ENCODE data around the gene NTM. TPM values are rescaled to one million over a fixed set of nuclear protein-coding genes. Genes with fewer than 3 reads are reported as not detected.

NTM gene
- total and polyA plus RNA-seq, 2 of the 8 experiments (the other 6 are each of a cell fraction or from before 2014, with no cell fraction given), result 13.4 to 20.0 TPM

- TF ChIP-seq, protein P1, sequence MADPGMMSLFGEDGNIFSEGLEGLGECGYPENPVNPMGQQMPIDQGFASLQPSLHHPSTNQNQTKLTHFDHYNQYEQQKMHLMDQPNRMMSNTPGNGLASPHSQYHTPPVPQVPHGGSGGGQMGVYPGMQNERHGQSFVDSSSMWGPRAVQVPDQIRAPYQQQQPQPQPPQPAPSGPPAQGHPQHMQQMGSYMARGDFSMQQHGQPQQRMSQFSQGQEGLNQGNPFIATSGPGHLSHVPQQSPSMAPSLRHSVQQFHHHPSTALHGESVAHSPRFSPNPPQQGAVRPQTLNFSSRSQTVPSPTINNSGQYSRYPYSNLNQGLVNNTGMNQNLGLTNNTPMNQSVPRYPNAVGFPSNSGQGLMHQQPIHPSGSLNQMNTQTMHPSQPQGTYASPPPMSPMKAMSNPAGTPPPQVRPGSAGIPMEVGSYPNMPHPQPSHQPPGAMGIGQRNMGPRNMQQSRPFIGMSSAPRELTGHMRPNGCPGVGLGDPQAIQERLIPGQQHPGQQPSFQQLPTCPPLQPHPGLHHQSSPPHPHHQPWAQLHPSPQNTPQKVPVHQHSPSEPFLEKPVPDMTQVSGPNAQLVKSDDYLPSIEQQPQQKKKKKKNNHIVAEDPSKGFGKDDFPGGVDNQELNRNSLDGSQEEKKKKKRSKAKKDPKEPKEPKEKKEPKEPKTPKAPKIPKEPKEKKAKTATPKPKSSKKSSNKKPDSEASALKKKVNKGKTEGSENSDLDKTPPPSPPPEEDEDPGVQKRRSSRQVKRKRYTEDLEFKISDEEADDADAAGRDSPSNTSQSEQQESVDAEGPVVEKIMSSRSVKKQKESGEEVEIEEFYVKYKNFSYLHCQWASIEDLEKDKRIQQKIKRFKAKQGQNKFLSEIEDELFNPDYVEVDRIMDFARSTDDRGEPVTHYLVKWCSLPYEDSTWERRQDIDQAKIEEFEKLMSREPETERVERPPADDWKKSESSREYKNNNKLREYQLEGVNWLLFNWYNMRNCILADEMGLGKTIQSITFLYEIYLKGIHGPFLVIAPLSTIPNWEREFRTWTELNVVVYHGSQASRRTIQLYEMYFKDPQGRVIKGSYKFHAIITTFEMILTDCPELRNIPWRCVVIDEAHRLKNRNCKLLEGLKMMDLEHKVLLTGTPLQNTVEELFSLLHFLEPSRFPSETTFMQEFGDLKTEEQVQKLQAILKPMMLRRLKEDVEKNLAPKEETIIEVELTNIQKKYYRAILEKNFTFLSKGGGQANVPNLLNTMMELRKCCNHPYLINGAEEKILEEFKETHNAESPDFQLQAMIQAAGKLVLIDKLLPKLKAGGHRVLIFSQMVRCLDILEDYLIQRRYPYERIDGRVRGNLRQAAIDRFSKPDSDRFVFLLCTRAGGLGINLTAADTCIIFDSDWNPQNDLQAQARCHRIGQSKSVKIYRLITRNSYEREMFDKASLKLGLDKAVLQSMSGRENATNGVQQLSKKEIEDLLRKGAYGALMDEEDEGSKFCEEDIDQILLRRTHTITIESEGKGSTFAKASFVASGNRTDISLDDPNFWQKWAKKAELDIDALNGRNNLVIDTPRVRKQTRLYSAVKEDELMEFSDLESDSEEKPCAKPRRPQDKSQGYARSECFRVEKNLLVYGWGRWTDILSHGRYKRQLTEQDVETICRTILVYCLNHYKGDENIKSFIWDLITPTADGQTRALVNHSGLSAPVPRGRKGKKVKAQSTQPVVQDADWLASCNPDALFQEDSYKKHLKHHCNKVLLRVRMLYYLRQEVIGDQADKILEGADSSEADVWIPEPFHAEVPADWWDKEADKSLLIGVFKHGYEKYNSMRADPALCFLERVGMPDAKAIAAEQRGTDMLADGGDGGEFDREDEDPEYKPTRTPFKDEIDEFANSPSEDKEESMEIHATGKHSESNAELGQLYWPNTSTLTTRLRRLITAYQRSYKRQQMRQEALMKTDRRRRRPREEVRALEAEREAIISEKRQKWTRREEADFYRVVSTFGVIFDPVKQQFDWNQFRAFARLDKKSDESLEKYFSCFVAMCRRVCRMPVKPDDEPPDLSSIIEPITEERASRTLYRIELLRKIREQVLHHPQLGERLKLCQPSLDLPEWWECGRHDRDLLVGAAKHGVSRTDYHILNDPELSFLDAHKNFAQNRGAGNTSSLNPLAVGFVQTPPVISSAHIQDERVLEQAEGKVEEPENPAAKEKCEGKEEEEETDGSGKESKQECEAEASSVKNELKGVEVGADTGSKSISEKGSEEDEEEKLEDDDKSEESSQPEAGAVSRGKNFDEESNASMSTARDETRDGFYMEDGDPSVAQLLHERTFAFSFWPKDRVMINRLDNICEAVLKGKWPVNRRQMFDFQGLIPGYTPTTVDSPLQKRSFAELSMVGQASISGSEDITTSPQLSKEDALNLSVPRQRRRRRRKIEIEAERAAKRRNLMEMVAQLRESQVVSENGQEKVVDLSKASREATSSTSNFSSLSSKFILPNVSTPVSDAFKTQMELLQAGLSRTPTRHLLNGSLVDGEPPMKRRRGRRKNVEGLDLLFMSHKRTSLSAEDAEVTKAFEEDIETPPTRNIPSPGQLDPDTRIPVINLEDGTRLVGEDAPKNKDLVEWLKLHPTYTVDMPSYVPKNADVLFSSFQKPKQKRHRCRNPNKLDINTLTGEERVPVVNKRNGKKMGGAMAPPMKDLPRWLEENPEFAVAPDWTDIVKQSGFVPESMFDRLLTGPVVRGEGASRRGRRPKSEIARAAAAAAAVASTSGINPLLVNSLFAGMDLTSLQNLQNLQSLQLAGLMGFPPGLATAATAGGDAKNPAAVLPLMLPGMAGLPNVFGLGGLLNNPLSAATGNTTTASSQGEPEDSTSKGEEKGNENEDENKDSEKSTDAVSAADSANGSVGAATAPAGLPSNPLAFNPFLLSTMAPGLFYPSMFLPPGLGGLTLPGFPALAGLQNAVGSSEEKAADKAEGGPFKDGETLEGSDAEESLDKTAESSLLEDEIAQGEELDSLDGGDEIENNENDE (IDR thresholded peaks at IDR 0.05; ENCODE audit: insufficient replicate concordance, low read length), result no peak
- TF ChIP-seq EZH2 (IDR thresholded peaks at IDR 0.05; ENCODE audit: low read depth, low read length, severe bottlenecking), result no peak
- TF ChIP-seq GTF2F1 (IDR thresholded peaks at IDR 0.05; ENCODE audit: borderline replicate concordance, low read depth, low read length), result no peak
- TF ChIP-seq RXRA (IDR thresholded peaks at IDR 0.05; ENCODE audit: insufficient read depth, low read depth, low read length), result no peak
- TF ChIP-seq, protein P2, sequence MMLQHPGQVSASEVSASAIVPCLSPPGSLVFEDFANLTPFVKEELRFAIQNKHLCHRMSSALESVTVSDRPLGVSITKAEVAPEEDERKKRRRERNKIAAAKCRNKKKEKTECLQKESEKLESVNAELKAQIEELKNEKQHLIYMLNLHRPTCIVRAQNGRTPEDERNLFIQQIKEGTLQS (IDR thresholded peaks at IDR 0.05; ENCODE audit: insufficient read depth, low read depth, low read length), result no peak
- no peak for TF ChIP-seq TEAD4 (IDR thresholded peaks at IDR 0.05; ENCODE audit: low read depth, low read length)
These were observed 78.9 kb downstream of the NTM start (continued) for GRCh38 chr11:131449036-131450019.
